WTC11 (cell line): ENCODE results near the gene SERPINH1. TPM values are rescaled to one million over a fixed set of nuclear protein-coding genes. Genes with fewer than 3 reads are reported as not detected.
A peak's percentile ranks its signal among the peaks of the same experiment; 100 is the strongest.

Experiments
- ATAC-seq: fragments of 200-7000 bp; cut with Tn5 transposase; 2 replicates; pipeline ENCODE4 v1.10.0; 2021; ENCODE audit warnings: mild to moderate bottlenecking, moderate library complexity
- CTCF ChIA-PET: fragments of 300-600 bp; sonication (Branson Sonifier 250); formaldehyde crosslinking; loops from one replicate; lab custom pipeline; 2021; ENCODE audit warnings: antibody characterized with exemption; lab: Charles Lee
- POLR2A ChIA-PET: fragments of 350-600 bp; sonication (Branson Sonifier 250); formaldehyde crosslinking; loops from one replicate; lab custom pipeline; 2021; ENCODE audit warnings: antibody characterized with exemption; lab: Charles Lee
- DNase-seq: peaks from one replicate; pipeline ENCODE4 v3.0.0; 2021; ENCODE audit warnings: low spot score
- H3K27ac Mint-ChIP-seq: 2 replicates; pipeline ENCODE4 v1.8.0; 2021; ENCODE audit warnings: mixed read lengths
- H3K27me3 Mint-ChIP-seq: 2 replicates; pipeline ENCODE4 v1.8.0; 2021; ENCODE audit warnings: low read depth, mild to moderate bottlenecking, moderate library complexity, mixed read lengths
- H3K36me3 Mint-ChIP-seq: 2 replicates; pipeline ENCODE4 v1.8.0; 2021; ENCODE audit warnings: mixed read lengths
- H3K4me1 Mint-ChIP-seq: 2 replicates; pipeline ENCODE4 v1.8.0; 2022; ENCODE audit warnings: mixed read lengths
- H3K4me3 Mint-ChIP-seq: 2 replicates; pipeline ENCODE4 v1.8.0; 2021; ENCODE audit warnings: mild to moderate bottlenecking, moderate library complexity, mixed read lengths
- H3K9me3 Mint-ChIP-seq: 2 replicates; pipeline ENCODE4 v1.8.0; 2021; ENCODE audit warnings: mixed read lengths
- FOXP1 ChIP-seq: sonication (generic); formaldehyde crosslinking; IDR thresholded peaks from 2 replicates; pipeline ENCODE4 v1.8.0; 2022; ENCODE audit warnings: missing genetic modification reagents, mild to moderate bottlenecking, moderate library complexity, borderline replicate concordance
- FOXP4 ChIP-seq: sonication (generic); formaldehyde crosslinking; IDR thresholded peaks from 2 replicates; pipeline ENCODE4 v1.8.0; 2022; ENCODE audit warnings: mild to moderate bottlenecking, missing genetic modification reagents
- GTF2I ChIP-seq: fragments of 250-450 bp; sonication (Bioruptor Pico); conservative IDR thresholded peaks from 2 replicates; pipeline ENCODE4 v1.4.0; 2021; ENCODE audit warnings: mild to moderate bottlenecking
- MYBL2 ChIP-seq: sonication (generic); formaldehyde crosslinking; IDR thresholded peaks from 2 replicates; pipeline ENCODE4 v1.8.1; 2023; ENCODE audit warnings: mild to moderate bottlenecking, moderate library complexity, missing genetic modification reagents
- NFATC4 ChIP-seq: fragments of 250-450 bp; sonication (Bioruptor Pico); IDR thresholded peaks from 2 replicates; pipeline ENCODE4 v1.9.0; 2021; ENCODE audit warnings: mild to moderate bottlenecking
- NFE2L1 ChIP-seq: sonication (generic); formaldehyde crosslinking; IDR thresholded peaks from 2 replicates; pipeline ENCODE4 v1.8.1; 2023; ENCODE audit warnings: missing genetic modification reagents
- NFYB ChIP-seq: sonication (generic); formaldehyde crosslinking; conservative IDR thresholded peaks from 2 replicates; pipeline ENCODE4 v1.8.0; 2022; ENCODE audit warnings: low read depth, missing genetic modification reagents
- NR1H2 ChIP-seq: sonication (generic); formaldehyde crosslinking; IDR thresholded peaks from 2 replicates; pipeline ENCODE4 v1.9.0; 2021; ENCODE audit warnings: mild to moderate bottlenecking, moderate library complexity, missing genetic modification reagents
- OVOL2 ChIP-seq: fragments of 250-450 bp; sonication (Bioruptor Pico); IDR thresholded peaks from 2 replicates; pipeline ENCODE4 v1.9.0; 2021; ENCODE audit warnings: mild to moderate bottlenecking, borderline replicate concordance
- RELA ChIP-seq: sonication (generic); formaldehyde crosslinking; IDR thresholded peaks from 2 replicates; pipeline ENCODE4 v1.8.1; 2022; ENCODE audit warnings: missing genetic modification reagents, mild to moderate bottlenecking, borderline replicate concordance
- SOX15 ChIP-seq: fragments of 250-450 bp; sonication (Bioruptor Pico); IDR thresholded peaks from 2 replicates; pipeline ENCODE4 v1.9.0; 2021; ENCODE audit warnings: mild to moderate bottlenecking
- USF1 ChIP-seq: sonication (generic); formaldehyde crosslinking; IDR thresholded peaks from 2 replicates; pipeline ENCODE4 v1.8.0; 2022; ENCODE audit warnings: mild to moderate bottlenecking, missing genetic modification reagents
- ZNF317 ChIP-seq: sonication (generic); formaldehyde crosslinking; IDR thresholded peaks from 2 replicates; pipeline ENCODE4 v1.8.1; 2023; ENCODE audit warnings: low read depth, mild to moderate bottlenecking, moderate library complexity, missing genetic modification reagents, borderline replicate concordance
- ZNF396 ChIP-seq: fragments of 250-450 bp; sonication (Bioruptor Pico); IDR thresholded peaks from 2 replicates; pipeline ENCODE4 v1.8.0; 2021; ENCODE audit warnings: mild to moderate bottlenecking, moderate library complexity, borderline replicate concordance
- ZNF423 ChIP-seq: fragments of 250-450 bp; sonication (Bioruptor Pico); IDR thresholded peaks from 2 replicates; pipeline ENCODE4 v2.1.2; 2022; ENCODE audit warnings: mild to moderate bottlenecking, moderate library complexity
- ZNF671 ChIP-seq: fragments of 250-450 bp; sonication (Bioruptor Pico); IDR thresholded peaks from 2 replicates; pipeline ENCODE4 v1.8.0; 2021; ENCODE audit warnings: mild to moderate bottlenecking
- total RNA-seq: library from RNA; stranded (reverse); gene quantifications from 3 replicates; pipeline ENCODE4 v1.2.3, GENCODE V29; 2021
- TF ChIP-seq, protein P1 (sequence below): sonication (generic); formaldehyde crosslinking; IDR thresholded peaks from 2 replicates; pipeline ENCODE4 v1.8.1; 2023; ENCODE audit warnings: mild to moderate bottlenecking, missing genetic modification reagents
- TF ChIP-seq, protein P2 (sequence below): sonication (generic); formaldehyde crosslinking; IDR thresholded peaks from 2 replicates; pipeline ENCODE4 v1.8.1; 2022; ENCODE audit warnings: mild to moderate bottlenecking, missing genetic modification reagents, moderate library complexity, borderline replicate concordance
- TF ChIP-seq, protein P3 (sequence below): sonication (generic); formaldehyde crosslinking; IDR thresholded peaks from 2 replicates; pipeline ENCODE4 v1.8.1; 2023; ENCODE audit warnings: mild to moderate bottlenecking, moderate library complexity, missing genetic modification reagents
- TF ChIP-seq, protein P4 (sequence below): sonication (generic); formaldehyde crosslinking; IDR thresholded peaks from 2 replicates; pipeline ENCODE4 v1.8.1; 2023; ENCODE audit warnings: mild to moderate bottlenecking, missing genetic modification reagents

Gene SERPINH1
- total RNA-seq, 1 experiment from 2014 or later: 411 TPM

GRCh38 chr11:75567971-75568370, 5.9 kb downstream of the SERPINH1 start:
- TF ChIP-seq, protein P1, sequence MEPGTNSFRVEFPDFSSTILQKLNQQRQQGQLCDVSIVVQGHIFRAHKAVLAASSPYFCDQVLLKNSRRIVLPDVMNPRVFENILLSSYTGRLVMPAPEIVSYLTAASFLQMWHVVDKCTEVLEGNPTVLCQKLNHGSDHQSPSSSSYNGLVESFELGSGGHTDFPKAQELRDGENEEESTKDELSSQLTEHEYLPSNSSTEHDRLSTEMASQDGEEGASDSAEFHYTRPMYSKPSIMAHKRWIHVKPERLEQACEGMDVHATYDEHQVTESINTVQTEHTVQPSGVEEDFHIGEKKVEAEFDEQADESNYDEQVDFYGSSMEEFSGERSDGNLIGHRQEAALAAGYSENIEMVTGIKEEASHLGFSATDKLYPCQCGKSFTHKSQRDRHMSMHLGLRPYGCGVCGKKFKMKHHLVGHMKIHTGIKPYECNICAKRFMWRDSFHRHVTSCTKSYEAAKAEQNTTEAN (CRISPR knock-in tag): no peak
- TF ChIP-seq ZNF423 (no peak), NR1H2 (CRISPR knock-in tag) (no peak), USF1 (CRISPR knock-in tag) (no peak), NFYB (CRISPR knock-in tag) (no peak), SOX15 (CRISPR knock-in tag) (no peak), OVOL2 (CRISPR knock-in tag) (no peak), FOXP4 (CRISPR knock-in tag) (no peak), NFE2L1 (CRISPR knock-in tag) (no peak), ZNF317 (CRISPR knock-in tag) (no peak), RELA (CRISPR knock-in tag) (no peak), MYBL2 (CRISPR knock-in tag) (no peak), ZNF671 (CRISPR knock-in tag) (no peak)
- TF ChIP-seq, protein P2, sequence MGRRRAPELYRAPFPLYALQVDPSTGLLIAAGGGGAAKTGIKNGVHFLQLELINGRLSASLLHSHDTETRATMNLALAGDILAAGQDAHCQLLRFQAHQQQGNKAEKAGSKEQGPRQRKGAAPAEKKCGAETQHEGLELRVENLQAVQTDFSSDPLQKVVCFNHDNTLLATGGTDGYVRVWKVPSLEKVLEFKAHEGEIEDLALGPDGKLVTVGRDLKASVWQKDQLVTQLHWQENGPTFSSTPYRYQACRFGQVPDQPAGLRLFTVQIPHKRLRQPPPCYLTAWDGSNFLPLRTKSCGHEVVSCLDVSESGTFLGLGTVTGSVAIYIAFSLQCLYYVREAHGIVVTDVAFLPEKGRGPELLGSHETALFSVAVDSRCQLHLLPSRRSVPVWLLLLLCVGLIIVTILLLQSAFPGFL: no peak
- TF ChIP-seq, protein P3, sequence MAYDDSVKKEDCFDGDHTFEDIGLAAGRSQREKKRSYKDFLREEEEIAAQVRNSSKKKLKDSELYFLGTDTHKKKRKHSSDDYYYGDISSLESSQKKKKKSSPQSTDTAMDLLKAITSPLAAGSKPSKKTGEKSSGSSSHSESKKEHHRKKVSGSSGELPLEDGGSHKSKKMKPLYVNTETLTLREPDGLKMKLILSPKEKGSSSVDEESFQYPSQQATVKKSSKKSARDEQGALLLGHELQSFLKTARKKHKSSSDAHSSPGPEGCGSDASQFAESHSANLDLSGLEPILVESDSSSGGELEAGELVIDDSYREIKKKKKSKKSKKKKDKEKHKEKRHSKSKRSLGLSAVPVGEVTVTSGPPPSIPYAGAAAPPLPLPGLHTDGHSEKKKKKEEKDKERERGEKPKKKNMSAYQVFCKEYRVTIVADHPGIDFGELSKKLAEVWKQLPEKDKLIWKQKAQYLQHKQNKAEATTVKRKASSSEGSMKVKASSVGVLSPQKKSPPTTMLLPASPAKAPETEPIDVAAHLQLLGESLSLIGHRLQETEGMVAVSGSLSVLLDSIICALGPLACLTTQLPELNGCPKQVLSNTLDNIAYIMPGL (CRISPR knock-in tag): no peak
- TF ChIP-seq, protein P4, sequence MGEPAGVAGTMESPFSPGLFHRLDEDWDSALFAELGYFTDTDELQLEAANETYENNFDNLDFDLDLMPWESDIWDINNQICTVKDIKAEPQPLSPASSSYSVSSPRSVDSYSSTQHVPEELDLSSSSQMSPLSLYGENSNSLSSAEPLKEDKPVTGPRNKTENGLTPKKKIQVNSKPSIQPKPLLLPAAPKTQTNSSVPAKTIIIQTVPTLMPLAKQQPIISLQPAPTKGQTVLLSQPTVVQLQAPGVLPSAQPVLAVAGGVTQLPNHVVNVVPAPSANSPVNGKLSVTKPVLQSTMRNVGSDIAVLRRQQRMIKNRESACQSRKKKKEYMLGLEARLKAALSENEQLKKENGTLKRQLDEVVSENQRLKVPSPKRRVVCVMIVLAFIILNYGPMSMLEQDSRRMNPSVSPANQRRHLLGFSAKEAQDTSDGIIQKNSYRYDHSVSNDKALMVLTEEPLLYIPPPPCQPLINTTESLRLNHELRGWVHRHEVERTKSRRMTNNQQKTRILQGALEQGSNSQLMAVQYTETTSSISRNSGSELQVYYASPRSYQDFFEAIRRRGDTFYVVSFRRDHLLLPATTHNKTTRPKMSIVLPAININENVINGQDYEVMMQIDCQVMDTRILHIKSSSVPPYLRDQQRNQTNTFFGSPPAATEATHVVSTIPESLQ (CRISPR knock-in tag): no peak
- no peak for ATAC-seq
- Mint-ChIP-seq H3K27ac (0 out of 2 replicates have a peak overlapping the region, but pooled peaks have one; percentile 36), H3K4me1 (peaks cover 31% of the 10 kb centered on the region), H3K27me3 (no peaks in the 10 kb centered on the region), H3K4me3 (no peak overlapping the region), H3K36me3 (peaks cover 66% of the 10 kb centered on the region), H3K9me3 (no peaks in the 10 kb centered on the region)
- CTCF ChIA-PET: interaction anchor here (1.2 to 4.5 kb wide), 2 partner anchors 7 to 36 kb away, joined by 3 to 46 read pairs; no protein-coding TSS in a partner anchor
- POLR2A ChIA-PET: interaction anchor here (1.2 kb wide), 1 partner anchor 14 kb away, joined by 3 read pairs; no protein-coding TSS in a partner anchor
- no peak for DNase-seq

DNA sequence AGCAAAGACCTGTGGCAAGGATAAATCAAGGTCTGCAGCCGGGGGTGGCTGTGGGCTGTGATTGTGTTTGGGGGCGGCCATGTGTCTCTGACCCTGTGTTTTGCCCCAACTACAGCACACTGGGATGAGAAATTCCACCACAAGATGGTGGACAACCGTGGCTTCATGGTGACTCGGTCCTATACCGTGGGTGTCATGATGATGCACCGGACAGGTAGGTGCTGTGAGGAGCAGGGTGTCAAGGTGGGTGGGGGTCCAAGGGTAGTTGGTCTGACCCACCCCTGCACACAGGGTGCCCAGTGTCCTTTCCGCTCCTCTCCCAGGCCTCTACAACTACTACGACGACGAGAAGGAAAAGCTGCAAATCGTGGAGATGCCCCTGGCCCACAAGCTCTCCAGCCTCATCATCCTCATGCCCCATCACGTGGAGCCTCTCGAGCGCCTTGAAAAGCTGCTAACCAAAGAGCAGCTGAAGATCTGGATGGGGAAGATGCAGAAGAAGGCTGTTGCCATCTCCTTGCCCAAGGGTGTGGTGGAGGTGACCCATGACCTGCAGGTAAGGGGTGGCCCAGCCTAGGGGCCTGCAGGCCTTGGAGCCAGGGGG, 6.7 kb downstream of the SERPINH1 start:
- ATAC-seq: no peak
- ChIA-PET CTCF (no interaction called here), POLR2A (interaction anchor here (1.2 kb wide), 1 partner anchor 15 kb away, joined by 3 read pairs; no protein-coding TSS in a partner anchor)
- H3K9me3 Mint-ChIP-seq: no peaks in the 10 kb centered on the region
- H3K27ac Mint-ChIP-seq: no peak overlapping the region
- no peak overlapping the region for H3K4me3 Mint-ChIP-seq
- peaks cover 69% of the 10 kb centered on the region for H3K36me3 Mint-ChIP-seq
- H3K4me1 Mint-ChIP-seq: peaks cover 27% of the 10 kb centered on the region
- no peaks in the 10 kb centered on the region for H3K27me3 Mint-ChIP-seq
- no peak for DNase-seq
- TF ChIP-seq, protein P4 (CRISPR knock-in tag): no peak
- TF ChIP-seq GTF2I (CRISPR knock-in tag) (no peak), NFATC4 (no peak), ZNF396 (CRISPR knock-in tag) (no peak), ZNF423 (no peak), FOXP1 (CRISPR knock-in tag) (no peak)
- TF ChIP-seq, protein P1 (CRISPR knock-in tag): no peak
